Measurements from ENCODE around the gene TMEM18.

Gene TMEM18

DNA sequence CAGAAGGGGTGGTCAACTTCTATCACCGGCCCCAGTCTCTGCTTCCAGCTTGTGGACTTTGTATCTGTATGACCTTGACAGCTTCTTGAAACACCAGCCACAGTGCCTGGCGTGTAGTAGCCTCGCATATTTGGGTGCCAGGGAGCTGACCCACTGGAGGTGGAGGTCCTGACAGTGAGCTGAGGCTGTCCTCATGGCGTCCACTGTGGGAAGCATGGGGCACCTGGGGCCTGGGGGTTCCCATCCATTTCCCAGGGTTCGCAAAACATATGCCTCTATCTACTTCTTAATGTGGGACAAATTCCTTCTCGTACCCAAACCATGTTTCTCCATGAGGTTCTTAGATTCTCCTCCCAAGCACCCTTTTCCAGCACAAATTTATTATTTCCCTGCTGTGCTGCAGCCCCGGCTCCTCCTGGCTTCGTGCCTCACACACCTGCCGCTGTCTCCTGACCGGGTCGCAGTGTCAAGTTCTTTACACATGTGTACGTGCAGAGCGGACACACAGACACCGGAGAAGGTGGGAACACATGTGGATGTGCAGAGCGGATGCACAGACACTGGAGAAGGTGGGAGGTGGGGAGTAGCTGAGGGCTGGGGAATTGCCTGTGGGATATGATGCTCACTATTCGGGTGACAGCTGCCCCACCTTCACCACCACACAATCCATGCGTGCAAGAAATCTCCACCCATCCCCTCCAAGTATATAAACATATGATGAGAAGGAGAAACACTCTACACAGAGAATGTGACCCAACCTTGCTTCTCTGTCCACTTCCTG, 23.4 kb downstream of the TMEM18 start:
- in situ Hi-C loops (cut with MboI; ENCODE audit: low sequenced_read_pairs): no loop called here

DNA sequence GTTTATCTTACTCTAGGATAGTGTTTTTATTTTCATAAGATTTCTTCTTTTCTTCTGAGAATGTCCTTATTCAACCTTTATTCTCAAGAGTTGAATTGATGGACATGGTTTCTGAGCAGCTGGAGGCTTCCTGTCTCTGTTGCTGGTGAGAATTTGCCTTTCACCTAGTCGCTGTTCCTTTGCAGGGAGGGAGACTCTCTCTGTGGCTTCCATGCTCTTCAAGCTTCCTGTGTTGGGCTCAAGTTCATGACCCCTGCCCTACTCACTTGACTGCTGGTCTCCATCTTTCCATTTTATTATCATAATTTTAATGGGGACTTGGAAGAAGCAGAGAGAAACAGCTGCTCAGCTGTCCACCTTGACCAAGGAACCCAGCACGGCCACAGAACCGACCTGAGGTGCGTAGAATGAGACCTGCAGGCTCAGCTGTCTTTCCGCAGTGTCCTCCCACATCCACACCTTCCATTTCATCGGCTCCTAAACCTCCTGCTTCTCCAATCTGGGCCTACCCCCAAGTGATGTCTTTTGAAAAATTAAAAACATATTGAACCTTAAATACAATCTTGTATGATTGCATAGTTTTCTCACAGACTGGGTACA, 24.2 kb downstream of the TMEM18 start:
- in situ Hi-C loops (cut with MboI; ENCODE audit: low sequenced_read_pairs): no loop called here

DNA sequence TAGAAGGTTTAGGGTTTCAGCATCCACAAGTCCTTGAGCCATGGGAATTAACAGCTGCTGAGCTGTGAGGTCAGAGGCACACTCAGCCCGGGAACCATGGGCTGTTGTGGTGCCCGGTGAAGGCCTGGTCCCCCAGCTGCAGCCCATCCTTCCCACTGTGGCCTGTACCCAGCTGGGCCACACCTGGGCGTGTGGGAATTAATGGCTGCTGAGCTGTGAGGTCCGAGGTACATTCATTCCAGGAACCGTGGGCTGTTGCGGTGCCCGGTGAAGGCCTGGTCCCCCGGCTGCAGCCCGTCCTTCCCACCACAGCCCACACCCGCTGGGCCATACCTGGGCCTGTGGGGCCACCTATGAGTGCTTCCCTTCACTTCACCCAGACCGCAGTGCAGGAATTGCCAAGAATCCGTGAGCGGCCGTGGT, 25.2 kb downstream of the TMEM18 start:
- in situ Hi-C loops (cut with MboI; ENCODE audit: low sequenced_read_pairs): no loop called here

DNA sequence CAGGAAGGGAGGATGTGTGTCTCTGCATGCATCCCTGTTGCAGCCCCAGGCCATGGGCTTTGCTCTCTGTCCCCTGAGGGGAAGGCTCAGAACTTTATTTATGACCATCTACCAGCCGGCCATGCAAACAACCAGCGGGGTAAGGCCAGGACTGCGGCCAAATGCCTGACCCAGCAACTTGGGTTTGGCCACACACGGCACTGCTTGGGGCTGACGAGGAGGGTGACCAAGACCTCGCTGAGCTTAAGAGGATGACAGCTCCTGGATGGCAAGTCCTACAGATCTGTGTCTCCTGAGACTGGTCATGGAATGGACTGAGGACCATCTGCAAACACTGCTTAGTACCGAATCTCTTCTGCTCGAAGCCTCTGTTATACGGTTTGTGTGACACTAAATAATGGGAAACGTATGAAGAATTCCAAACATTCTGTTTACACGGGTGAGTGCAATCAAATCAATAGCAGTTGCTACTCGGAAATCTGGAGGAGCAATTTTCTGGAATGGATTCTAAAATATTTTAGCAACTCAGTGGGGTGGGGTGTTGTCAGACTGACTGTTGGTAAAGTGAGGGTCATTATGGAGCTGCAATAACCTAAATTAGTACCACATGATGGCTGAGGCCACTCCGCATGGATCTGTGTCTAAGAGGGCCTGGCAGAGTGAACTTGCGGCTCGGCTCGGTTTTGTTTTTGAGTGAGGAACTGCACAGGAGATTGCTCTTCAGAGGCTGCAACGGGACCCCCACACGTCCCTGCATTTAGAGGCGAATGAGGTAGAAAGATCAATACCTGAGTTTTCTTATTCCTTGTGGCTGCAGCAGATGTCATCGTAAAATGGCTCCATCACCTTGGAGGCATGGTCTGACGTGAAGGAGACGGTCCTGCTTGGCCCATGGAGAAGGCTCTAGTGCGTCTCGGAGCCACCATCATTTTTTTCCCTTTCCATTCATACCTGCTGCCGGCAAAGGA, 26.6 kb downstream of the TMEM18 start:
- in situ Hi-C loops (cut with MboI; ENCODE audit: low sequenced_read_pairs): no loop called here

DNA sequence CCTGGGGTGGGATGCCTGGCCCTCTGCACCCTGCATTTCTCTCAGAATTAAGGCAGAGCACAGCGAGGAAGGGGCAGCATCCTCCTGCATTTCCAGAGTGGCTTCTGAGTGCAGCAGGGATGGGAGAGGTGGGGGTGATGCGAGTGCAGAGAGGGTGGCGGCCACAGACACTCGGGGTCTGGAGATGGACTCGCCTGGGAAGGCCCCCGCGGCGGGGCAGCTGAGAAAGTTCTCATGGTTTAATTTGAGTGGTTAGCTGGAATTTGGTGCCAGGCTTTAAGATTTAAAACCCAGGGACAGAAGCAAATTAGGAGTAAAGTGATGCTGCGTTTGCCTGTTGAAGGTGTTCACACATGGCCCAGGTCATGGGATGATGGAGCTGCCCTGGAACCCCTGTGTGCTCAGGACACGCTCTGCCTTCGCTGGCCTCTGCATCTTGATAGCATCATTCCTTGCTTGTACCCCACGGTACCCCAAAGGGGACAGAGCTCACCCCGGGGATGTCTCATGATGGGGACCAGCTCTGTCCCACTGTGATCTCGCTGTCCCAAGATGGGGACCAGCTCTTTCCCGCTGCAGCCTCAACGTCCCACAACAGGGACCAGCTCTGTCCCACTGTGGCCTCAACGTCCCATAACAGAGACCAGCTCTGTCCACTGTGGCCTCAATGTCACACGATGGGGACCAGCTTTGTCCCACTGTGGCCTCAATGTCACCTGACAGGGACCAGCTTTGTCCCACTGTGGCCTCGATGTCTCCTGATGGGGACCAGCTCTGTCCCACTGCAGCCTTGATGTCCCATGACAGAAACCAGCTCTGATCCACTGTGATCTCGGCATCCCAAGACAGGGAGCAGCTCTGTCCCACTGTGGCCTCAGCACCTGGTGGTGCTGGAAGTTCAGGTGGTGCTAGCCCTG, 27.5 kb downstream of the TMEM18 start:
- in situ Hi-C loops (cut with MboI; ENCODE audit: low sequenced_read_pairs): no loop called here

DNA sequence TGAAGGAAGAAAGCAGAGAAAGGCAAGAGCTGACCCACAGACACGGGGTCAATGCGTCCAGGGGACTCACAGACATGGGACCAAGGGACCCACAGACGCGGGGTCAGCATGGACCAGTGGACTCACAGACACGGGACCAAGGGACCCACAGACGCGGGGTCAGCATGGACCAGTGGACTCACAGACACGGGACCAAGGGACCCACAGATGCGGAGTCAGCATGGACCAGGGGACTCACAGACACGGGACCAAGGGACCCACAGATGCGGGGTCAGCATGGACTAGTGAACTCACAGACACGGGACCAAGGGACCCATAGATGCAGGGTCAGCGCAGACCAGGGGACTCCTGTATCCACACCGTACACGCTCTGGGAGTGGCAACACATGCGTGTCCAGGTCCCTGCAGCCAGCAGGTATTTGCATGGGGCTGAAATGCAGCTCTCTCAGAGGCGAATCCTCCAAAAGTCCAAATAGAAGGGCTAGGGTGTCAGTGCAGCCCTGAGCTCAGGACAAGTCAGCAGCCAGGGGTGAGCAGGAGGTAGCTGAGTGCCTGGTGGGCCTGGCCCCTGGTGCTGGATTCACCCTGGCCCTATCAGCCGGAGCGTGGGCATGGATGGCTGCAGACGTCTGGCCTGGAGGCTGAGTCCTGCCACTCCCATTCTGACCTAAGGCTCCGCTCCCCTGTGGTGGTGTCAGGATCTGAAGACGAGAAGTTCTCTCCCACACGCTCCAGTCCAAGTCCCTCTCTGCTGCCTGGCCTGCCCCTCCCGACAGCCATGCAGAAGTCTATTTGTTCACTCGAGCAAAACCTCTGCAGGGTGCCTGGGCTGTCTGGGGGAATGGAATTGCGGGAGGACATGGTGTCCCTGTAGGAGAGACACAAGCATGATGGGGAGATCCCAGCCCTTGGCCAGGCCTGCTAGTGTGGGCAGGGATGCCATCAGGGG, 28.5 kb downstream of the TMEM18 start:
- in situ Hi-C loops (cut with MboI; ENCODE audit: low sequenced_read_pairs): no loop called here

DNA sequence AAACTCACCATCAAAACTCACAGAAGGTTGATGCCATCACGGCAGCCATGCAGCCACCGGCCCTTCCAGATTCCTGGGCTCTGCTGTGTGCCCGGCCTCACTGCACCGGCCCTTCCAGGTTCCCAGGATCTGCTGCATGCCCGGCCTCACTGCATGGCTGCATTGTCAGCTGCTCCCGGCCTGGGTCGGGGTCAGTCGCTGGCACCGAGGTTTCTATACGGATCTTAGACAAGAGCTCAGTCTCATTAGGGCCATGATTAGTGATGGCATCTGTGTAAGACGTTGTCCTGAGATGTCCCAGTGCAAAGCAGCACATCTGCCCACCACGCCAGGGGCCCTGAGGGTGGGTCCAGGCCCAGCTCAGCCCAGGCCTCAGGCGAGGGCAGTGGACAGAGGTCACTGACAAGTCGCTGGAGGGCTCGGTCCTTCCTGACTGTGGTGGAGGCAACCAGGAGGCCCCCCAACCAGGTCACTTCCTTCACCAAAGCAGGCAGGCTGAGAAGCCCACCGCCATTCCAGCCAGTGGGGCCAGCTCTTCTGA, 29.4 kb downstream of the TMEM18 start:
- in situ Hi-C loops (cut with MboI; ENCODE audit: low sequenced_read_pairs): no loop called here

DNA sequence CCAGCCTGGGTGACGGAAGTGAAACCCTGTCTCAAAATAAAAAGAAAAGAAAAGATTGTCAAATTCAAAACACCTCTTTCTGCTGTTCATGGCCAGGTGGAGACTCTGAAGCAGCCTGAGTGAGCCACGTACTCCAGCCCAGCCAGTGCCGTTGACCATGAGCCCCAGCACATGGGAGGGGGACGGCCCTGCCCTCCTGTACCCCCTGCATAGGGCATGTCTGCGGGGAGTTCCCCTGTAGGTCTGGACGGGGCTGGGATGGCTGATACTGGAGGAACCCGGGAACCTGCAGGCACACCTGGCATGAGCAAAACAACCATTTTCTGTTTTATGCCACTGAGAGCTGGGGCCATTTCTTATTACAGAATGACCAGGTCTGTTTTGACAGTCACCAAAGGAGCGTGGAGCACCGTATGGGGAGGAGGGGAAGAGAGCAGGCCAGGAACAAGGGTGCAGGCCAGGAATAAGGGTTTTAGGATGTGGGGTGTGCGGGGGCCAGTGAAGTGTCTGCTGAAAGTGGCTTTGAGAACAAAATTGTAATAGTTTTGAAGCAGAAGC, 30.1 kb downstream of the TMEM18 start:
- in situ Hi-C loops (cut with MboI; ENCODE audit: low sequenced_read_pairs): no loop called here

DNA sequence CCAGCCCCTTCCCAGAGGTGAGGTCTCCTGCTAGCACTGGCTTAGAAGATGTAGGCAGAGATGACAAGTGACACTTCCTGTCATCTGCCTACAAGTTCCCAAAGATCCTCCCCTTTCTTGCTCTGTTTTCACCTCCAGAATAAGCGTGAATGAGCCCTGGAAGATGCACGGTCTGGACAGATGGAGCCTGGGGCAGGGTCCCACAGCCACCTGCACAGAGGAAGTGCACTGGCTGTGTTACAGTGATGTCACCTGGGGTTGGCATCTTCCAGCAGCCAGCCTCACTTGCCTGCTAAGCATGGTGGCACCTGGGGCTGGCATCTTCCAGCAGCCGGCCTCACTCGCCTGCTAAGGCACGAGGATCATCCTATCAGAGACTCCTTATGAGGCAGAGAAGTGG, 32.3 kb downstream of the TMEM18 start:
- in situ Hi-C loops (cut with MboI; ENCODE audit: low sequenced_read_pairs): no loop called here

DNA sequence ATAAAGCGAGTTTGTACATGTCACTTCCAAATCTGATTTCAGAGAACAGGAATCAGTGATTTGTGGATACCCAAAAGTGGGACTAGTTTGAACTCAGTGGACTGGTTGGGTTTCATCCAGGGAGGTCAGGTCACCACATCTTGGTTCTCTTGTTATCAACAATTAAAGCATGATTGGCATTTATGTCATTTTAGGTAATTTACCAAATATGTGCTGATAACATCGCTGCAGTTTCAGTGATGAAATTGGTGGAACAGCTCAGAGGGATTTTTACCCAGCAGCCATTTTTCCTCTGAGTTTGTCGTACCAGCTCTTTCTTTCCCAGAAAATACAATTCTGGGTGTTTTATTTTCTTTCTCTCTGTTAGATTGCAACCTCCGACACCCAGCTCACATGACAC, 33.4 kb downstream of the TMEM18 start:
- in situ Hi-C loops (cut with MboI; ENCODE audit: low sequenced_read_pairs): no loop called here

DNA sequence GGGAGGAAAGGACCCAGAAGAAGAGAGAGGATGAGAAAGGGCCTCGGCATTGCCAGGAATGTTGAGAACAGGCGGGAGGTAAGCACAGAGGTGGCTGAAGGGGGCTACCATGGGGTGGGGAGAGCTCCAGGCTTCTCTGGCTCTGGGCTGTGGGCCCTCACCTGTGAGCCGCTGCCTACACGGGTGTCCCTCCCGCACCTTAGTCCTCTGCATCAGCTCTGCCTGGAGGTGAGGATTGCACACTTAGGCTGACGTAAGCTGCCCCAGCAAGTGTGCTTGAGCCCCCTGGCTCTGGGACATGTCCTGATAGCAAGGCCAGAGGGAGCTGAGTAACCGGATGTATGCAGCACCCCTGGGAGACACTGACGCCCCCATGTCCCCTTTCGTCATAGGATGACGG, 33.9 kb downstream of the TMEM18 start:
- in situ Hi-C loops (cut with MboI; ENCODE audit: low sequenced_read_pairs): no loop called here

DNA sequence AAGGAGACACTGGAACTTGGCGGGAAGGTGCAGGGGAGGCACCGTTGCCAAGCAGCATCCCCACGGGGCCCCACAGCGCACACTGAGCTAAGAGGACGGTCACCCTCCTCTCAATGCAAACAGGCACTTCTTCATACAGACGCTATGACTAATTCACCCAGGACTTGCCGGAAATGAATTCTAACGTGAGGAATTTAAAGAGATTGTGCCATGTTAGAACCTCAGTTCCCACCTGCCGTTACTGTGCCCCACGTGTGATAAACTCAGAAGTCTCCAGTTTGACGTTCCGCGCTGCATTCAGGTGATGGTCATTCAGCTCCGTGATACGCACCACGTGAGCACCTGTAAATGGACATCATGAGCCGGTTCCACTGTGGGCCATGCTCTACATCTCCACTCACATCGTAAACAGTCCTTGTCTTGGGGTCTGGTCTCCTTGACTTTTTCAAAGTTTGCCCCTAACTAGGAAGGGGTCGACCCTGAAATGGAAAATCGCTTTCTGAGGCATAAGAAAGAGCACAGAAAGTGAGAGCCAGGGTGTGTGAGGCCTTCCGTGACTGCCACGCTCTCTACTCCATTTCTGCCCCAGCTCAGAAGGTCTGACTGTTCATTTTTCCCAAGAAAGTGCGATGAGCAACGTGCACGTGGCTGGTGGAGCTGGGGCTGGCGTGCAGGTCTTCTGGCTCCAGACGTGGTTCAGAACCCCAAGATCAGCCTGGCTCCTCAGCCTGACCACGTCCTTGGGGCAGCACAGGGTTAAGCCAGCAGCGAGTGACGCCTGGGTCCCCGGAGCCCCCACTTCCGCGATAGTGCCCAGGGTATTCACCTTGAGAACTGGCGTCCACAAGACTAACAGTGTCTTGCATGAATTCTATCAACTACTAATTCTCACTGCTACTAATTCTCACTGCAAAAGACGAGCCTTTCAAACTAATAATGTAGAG, 35.1 kb downstream of the TMEM18 start:
- in situ Hi-C loops (cut with MboI; ENCODE audit: low sequenced_read_pairs): no loop called here

DNA sequence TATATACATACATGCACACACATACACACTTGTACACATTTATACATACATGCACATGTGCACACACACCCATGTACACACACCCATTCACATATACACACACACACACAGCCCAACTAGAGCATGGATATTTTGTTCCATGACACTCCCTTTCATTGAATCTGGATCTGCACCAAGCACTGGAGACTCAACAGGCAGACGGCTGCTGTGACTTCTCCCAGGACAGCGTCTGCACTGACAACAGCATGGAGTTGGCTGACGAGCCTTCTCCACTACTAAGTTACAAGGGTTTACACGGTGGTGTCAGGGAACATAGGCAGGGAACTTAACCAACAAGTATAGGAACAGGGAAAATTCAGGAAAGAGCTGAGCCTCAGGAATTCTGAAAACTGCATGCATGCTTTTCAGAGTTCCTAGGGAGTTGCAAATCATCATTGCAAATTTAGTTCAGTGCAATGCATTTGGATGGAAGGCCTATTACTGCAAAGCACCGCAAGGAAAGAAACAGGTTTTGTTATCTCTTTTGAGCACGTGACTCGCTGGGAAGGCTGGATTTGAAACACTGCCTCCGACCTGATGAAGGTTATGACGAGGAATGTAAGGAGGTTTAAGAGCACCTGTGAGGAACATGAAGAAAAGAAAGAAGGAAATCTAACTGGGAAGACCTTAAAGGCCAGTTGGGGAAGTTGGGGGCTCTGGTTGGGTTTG, 35.9 kb downstream of the TMEM18 start:
- in situ Hi-C loops (cut with MboI; ENCODE audit: low sequenced_read_pairs): no loop called here

DNA sequence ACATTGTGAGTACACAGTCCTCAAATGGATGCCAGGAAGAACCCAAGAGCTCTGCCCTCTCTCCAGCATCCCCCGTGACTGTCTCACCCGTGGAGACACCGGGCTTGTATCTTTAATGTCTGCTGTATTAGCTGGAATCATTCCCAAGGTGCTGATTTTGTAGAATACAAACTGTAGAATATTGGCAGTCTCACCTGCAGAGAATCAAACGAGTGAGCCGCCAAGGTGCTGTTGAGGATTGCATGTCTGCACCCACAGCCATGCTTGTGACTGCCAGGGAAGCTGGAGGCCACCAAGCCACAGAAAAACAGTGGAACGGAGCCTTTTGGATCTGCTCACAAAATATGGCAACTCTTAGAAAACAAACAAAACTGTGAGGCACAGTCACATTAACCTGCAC, 37.5 kb downstream of the TMEM18 start:
- in situ Hi-C loops (cut with MboI; ENCODE audit: low sequenced_read_pairs): no loop called here

DNA sequence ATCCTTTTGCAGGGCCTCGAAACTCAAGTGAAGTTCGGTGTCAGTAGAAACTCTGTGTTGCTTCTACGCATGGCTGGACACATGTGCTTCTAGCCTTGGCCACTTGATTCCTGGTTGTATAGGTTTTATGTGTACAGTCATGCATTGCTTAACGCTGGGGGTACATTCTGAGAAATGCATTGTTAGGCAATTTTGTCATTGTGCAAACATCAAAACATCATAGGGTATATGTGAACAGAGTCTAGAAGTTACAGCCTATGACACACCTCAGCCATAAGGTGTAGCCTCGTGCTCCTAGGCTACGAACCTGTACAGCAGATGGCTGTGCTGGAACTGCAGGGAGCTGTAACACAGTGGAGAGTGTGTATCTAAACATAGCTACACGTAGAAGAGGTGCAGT, 39.4 kb downstream of the TMEM18 start:
- in situ Hi-C loops (cut with MboI; ENCODE audit: low sequenced_read_pairs): no loop called here

DNA sequence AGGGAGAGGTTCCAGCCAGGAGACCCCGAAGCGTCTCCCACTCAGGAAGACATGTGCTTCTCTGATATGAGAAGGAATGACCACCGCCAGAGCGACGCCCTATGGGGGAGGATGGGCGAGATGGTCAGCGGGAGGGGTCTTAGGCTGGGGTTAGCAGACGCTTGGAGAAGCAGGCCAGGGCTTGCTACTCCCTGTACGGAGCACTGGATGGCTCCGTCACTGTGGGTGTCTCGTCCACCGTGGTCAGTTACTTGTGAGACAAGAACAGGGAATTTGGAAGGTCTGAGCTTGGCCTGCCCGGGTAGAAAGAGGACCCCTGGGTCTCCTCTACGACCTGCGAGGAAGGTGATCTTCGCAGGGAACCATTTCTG, 39.8 kb downstream of the TMEM18 start:
- in situ Hi-C loops (cut with MboI; ENCODE audit: low sequenced_read_pairs): no loop called here
